Mesothelial cell of epicardium (in vitro differentiated cells): ENCODE data around the gene ERGIC1. TPM values are rescaled to one million over a fixed set of nuclear protein-coding genes. Genes with fewer than 3 reads are reported as not detected.
"Not testable (repeated sequence)": the region's sequence is repeated elsewhere in the genome, so short reads cannot be mapped to it uniquely, and the experiment has no call there.

Source experiments
- DNase-seq, 2 experiments: peaks; one replicate each; pipeline ENCODE4 v3.0.0; 2021; ENCODE audit warnings: low spot score in 2 of 2; ENCODE audit not compliant: unreplicated experiment in 2 of 2
- H3K27ac Mint-ChIP-seq: 2 replicates; pipeline ENCODE4 v1.8.0; 2021; ENCODE audit warnings: mixed read lengths
- H3K27me3 Mint-ChIP-seq: 2 replicates; pipeline ENCODE4 v1.8.0; 2021; ENCODE audit warnings: low read depth, mixed read lengths
- H3K36me3 Mint-ChIP-seq: 2 replicates; pipeline ENCODE4 v1.8.0; 2021; ENCODE audit warnings: mixed read lengths
- H3K4me1 Mint-ChIP-seq: 2 replicates; pipeline ENCODE4 v1.8.0; 2021; ENCODE audit warnings: mixed read lengths
- H3K4me3 Mint-ChIP-seq: 2 replicates; pipeline ENCODE4 v1.8.0; 2021; ENCODE audit warnings: mild to moderate bottlenecking, moderate library complexity, mixed read lengths
- H3K9me3 Mint-ChIP-seq: 2 replicates; pipeline ENCODE4 v1.8.0; 2021; ENCODE audit warnings: mixed read lengths
- total RNA-seq: library from RNA; stranded (reverse); gene quantifications from 3 replicates; pipeline ENCODE4 v1.2.1, GENCODE V29; 2021
- TF ChIP-seq, protein P1 (sequence below): fragments of 200-600 bp; sonication (generic); IDR thresholded peaks from one replicate; pipeline ENCODE4 v1.5.0; 2021; ENCODE audit warnings: antibody characterized with exemption; ENCODE audit not compliant: unreplicated experiment

The ERGIC1 gene
- total RNA-seq, 1 donor from 2014 or later: 107 TPM

GRCh38 chr5:172845154-172845553 is 11.1 kb downstream of the ERGIC1 start:
- H3K27ac Mint-ChIP-seq: no peak overlapping the region
- no peaks in the 10 kb centered on the region for H3K9me3 Mint-ChIP-seq
- no peak for DNase-seq
- H3K4me1 Mint-ChIP-seq: peaks cover 2% of the 10 kb centered on the region
- H3K4me3 Mint-ChIP-seq: no peak overlapping the region
- TF ChIP-seq, protein P1, sequence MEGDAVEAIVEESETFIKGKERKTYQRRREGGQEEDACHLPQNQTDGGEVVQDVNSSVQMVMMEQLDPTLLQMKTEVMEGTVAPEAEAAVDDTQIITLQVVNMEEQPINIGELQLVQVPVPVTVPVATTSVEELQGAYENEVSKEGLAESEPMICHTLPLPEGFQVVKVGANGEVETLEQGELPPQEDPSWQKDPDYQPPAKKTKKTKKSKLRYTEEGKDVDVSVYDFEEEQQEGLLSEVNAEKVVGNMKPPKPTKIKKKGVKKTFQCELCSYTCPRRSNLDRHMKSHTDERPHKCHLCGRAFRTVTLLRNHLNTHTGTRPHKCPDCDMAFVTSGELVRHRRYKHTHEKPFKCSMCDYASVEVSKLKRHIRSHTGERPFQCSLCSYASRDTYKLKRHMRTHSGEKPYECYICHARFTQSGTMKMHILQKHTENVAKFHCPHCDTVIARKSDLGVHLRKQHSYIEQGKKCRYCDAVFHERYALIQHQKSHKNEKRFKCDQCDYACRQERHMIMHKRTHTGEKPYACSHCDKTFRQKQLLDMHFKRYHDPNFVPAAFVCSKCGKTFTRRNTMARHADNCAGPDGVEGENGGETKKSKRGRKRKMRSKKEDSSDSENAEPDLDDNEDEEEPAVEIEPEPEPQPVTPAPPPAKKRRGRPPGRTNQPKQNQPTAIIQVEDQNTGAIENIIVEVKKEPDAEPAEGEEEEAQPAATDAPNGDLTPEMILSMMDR: no peak
- H3K36me3 Mint-ChIP-seq: peaks cover 14% of the 10 kb centered on the region
- no peaks in the 10 kb centered on the region for H3K27me3 Mint-ChIP-seq

DNA sequence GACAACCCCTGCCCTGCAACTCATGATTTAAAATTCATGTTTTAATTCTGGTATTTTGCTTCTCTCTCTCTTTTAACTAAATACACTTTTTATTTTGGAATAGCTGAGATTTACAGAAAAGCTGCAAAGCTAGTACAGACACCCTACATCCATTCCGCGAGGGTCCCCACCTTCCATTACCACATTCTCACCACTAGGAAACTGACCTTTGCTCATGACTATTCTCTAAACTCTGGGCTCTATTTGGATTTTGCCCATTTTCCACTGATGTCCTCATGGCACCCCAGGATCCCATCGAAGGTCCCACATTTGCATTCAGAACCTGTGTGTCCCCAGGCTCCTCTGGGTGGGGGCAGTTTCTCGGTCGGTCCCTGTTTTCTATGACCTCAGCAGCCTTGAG is 11.5 kb downstream of the ERGIC1 start:
- Mint-ChIP-seq H3K27me3 (no peaks in the 10 kb centered on the region), H3K4me1 (no peaks in the 10 kb centered on the region), H3K9me3 (no peaks in the 10 kb centered on the region), H3K27ac (no peak overlapping the region), H3K36me3 (peaks cover 14% of the 10 kb centered on the region), H3K4me3 (no peak overlapping the region)
- no peak for DNase-seq
- TF ChIP-seq, protein P1: peak; percentile 28

GRCh38 chr5:172846249-172846648 is 12.2 kb downstream of the ERGIC1 start:
- Mint-ChIP-seq H3K4me3 (no peak overlapping the region), H3K36me3 (peaks cover 14% of the 10 kb centered on the region), H3K9me3 (no peaks in the 10 kb centered on the region), H3K4me1 (no peaks in the 10 kb centered on the region), H3K27ac (no peak overlapping the region), H3K27me3 (no peaks in the 10 kb centered on the region)
- TF ChIP-seq, protein P1: no peak
- no peak for DNase-seq

DNA sequence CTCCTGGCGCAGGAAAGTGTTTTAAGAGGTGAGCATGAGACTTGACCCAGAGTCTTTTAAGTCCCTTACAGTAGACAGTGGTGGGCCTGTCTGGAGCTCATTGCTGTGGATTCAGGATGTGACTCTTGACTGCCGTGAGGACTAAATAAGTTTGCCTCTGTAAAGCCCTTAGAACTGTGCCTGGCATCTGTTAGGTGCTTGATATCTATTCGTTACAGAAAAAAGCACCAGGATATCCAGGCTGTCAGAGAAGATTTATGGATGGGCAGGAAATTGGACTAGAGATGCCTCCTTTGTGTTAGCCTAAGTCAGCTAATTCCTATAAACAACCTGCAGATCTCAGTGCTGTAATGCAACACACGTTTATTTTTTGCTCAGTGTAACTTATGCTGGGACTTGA is 12.6 kb downstream of the ERGIC1 start:
- Mint-ChIP-seq H3K36me3 (peaks cover 14% of the 10 kb centered on the region), H3K9me3 (no peaks in the 10 kb centered on the region), H3K4me1 (no peaks in the 10 kb centered on the region), H3K27me3 (no peaks in the 10 kb centered on the region), H3K4me3 (no peak overlapping the region), H3K27ac (no peak overlapping the region)
- DNase-seq: no peak
- TF ChIP-seq, protein P1: no peak

DNA sequence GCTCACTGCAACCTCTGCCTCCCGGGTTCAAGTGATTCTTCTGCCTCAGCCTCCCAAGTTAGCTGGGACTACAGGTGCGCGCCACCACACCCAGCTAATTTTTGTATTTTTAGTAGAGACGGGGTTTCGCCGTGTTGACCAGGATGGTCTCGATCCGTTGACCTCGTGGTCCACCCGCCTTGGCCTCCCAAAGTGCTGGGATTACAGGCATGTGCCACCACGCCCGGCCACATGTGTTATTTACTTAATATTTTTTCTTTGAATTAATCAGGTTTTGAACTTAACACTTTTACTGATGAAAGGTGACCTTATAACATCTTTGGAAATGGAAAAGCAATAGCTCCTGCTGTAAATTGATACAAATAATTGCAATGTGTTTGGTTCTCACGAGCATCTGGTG is 13.5 kb downstream of the ERGIC1 start:
- H3K36me3 Mint-ChIP-seq, H3K27ac Mint-ChIP-seq, H3K4me1 Mint-ChIP-seq, DNase-seq, H3K9me3 Mint-ChIP-seq, H3K27me3 Mint-ChIP-seq, H3K4me3 Mint-ChIP-seq: not testable (repeated sequence)

DNA sequence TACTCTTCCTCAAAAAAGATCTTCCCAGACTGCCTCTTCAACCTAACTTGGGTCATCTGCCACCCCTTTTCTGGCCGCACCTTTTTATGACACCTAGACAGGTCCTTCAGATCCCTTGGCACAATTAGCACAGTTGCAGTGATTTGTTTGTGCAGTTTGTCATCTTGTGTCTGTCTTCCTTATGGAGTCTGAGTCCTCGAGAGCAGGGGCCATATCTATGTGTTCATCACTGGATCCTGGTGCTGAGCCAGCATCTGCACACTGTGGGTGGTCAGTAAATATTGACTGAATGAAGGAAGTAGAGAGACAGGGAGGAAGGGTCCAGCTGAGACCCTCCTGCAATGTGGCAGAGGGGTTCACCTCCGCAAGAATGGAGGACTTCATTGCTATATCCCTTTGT is 14.4 kb downstream of the ERGIC1 start:
- Mint-ChIP-seq H3K4me3 (no peak overlapping the region), H3K4me1 (no peaks in the 10 kb centered on the region), H3K36me3 (peaks cover 4% of the 10 kb centered on the region), H3K27ac (peak overlapping the region; percentile 1), H3K27me3 (no peaks in the 10 kb centered on the region), H3K9me3 (no peaks in the 10 kb centered on the region)
- no peak for DNase-seq
- TF ChIP-seq, protein P1: no peak
